ENCODE data around the gene SHROOM1.

GRCh38 chr5:132859889-132860437 lies 29.5 kb upstream of the SHROOM1 start:
- TF ChIP-seq YY1 (IDR thresholded peaks at IDR 0.05; ENCODE audit: insufficient read depth, insufficient read length) (no peak), SUZ12 (IDR thresholded peaks at IDR 0.05; ENCODE audit: extremely low read depth, insufficient read depth, insufficient read length) (no peak)
